ENCODE measurements around the gene SLC35A5.
"Not testable (repeated sequence)": the region's sequence is repeated elsewhere in the genome, so short reads cannot be mapped to it uniquely, and the experiment has no call there.

Gene SLC35A5

DNA sequence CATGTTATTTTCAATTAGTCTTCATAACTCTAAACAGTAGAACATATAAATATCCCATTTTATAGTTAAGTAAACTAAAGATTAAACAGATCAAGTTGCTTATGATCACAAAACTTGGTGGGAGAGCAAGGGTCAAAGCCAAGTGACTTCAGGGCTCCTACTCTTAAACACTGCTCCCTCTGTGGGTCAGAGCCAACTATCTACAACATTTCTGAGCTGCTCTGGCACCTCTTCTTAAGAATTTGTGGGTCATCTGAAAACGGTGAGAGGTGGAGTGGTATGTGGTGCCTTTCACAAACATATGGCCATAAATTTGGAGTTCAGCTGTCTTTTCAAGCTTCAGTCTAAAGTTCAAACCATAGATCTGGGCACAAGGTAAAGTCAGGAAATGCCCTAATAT is 11.0 kb upstream of the SLC35A5 start:
- Histone ChIP-seq H3K9me3 (ENCODE audit: insufficient read depth, low read depth, low read length) (no peaks in the 10 kb centered on the region), H3K27ac (ENCODE audit: low read depth, low read length) (no peak overlapping the region), H3K4me3 (ENCODE audit: low read length) (no peak overlapping the region), H3K4me1 (ENCODE audit: insufficient read depth, low read length) (no peaks in the 10 kb centered on the region), H3K9ac (ENCODE audit: low read depth, low read length) (no peak overlapping the region), H3K27me3 (ENCODE audit: insufficient read depth, low read length) (no peaks in the 10 kb centered on the region), H3K36me3 (ENCODE audit: insufficient read depth, low read length) (peaks cover 51% of the 10 kb centered on the region)
- WGBS, result 68% methylated on average over 1 of the region's 1 CpG

GRCh38 chr3:112555535-112556170 is 6.2 kb upstream of the SLC35A5 start:
- WGBS, result 100% methylated on average over 1 of the region's 1 CpG
- Histone ChIP-seq H3K27ac (ENCODE audit: low read depth, low read length) (no peak overlapping the region), H3K27me3 (ENCODE audit: insufficient read depth, low read length) (no peaks in the 10 kb centered on the region), H3K9me3 (ENCODE audit: insufficient read depth, low read depth, low read length) (no peaks in the 10 kb centered on the region), H3K4me1 (ENCODE audit: insufficient read depth, low read length) (peaks cover 13% of the 10 kb centered on the region), H3K36me3 (ENCODE audit: insufficient read depth, low read length) (peaks cover 25% of the 10 kb centered on the region), H3K4me3 (ENCODE audit: low read length) (no peak overlapping the region), H3K9ac (ENCODE audit: low read depth, low read length) (no peak overlapping the region)

GRCh38 chr3:112557976-112558375 is 3.9 kb upstream of the SLC35A5 start:
- Histone ChIP-seq H3K4me1 (ENCODE audit: insufficient read depth, low read length) (peaks cover 14% of the 10 kb centered on the region), H3K9me3 (ENCODE audit: insufficient read depth, low read depth, low read length) (no peaks in the 10 kb centered on the region), H3K27ac (ENCODE audit: low read depth, low read length) (no peak overlapping the region), H3K9ac (ENCODE audit: low read depth, low read length) (no peak overlapping the region), H3K27me3 (ENCODE audit: insufficient read depth, low read length) (no peaks in the 10 kb centered on the region), H3K4me3 (ENCODE audit: low read length) (no peak overlapping the region), H3K36me3 (ENCODE audit: insufficient read depth, low read length) (peaks cover 21% of the 10 kb centered on the region)
- no CpG with 5 or more reads among the region's 1 CpG for WGBS

- H3K4me3 ChIP-seq (ENCODE audit: low read length), result peak overlapping the region; percentile 83
- WGBS, result 0% methylated on average over 1 of the region's 2 CpGs
- H3K9me3 ChIP-seq (ENCODE audit: insufficient read depth, low read depth, low read length), result no peaks in the 10 kb centered on the region
- H3K27ac ChIP-seq (ENCODE audit: low read depth, low read length), result no peak overlapping the region
- no peaks in the 10 kb centered on the region for H3K27me3 ChIP-seq (ENCODE audit: insufficient read depth, low read length)
- H3K4me1 ChIP-seq (ENCODE audit: insufficient read depth, low read length), result peaks cover 31% of the 10 kb centered on the region
- H3K36me3 ChIP-seq (ENCODE audit: insufficient read depth, low read length), result peaks cover 11% of the 10 kb centered on the region
- H3K9ac ChIP-seq (ENCODE audit: low read depth, low read length), result peak overlapping the region; percentile 88
Observed at GRCh38 chr3:112560307-112560706, 1.5 kb upstream of the SLC35A5 start.

- Histone ChIP-seq H3K27me3 (ENCODE audit: insufficient read depth, low read length) (no peaks in the 10 kb centered on the region), H3K36me3 (ENCODE audit: insufficient read depth, low read length) (peaks cover 9% of the 10 kb centered on the region), H3K4me3 (ENCODE audit: low read length) (peak overlapping the region; percentile 83), H3K9ac (ENCODE audit: low read depth, low read length) (peak overlapping the region; percentile 88), H3K9me3 (ENCODE audit: insufficient read depth, low read depth, low read length) (no peaks in the 10 kb centered on the region), H3K4me1 (ENCODE audit: insufficient read depth, low read length) (peaks cover 33% of the 10 kb centered on the region), H3K27ac (ENCODE audit: low read depth, low read length) (peak overlapping the region; percentile 98; the same call in 1 of the 2 replicates)
- under 1% methylated on average over 29 of the region's 29 CpGs for WGBS
Observed at GRCh38 chr3:112560721-112561483, 943 bp upstream of the SLC35A5 start.

- Histone ChIP-seq H3K27ac (ENCODE audit: low read depth, low read length) (peak overlapping the region; percentile 98), H3K4me1 (ENCODE audit: insufficient read depth, low read length) (peaks cover 33% of the 10 kb centered on the region), H3K4me3 (ENCODE audit: low read length) (peak overlapping the region; percentile 83), H3K36me3 (ENCODE audit: insufficient read depth, low read length) (peaks cover 10% of the 10 kb centered on the region), H3K27me3 (ENCODE audit: insufficient read depth, low read length) (no peaks in the 10 kb centered on the region), H3K9ac (ENCODE audit: low read depth, low read length) (peak overlapping the region; percentile 88), H3K9me3 (ENCODE audit: insufficient read depth, low read depth, low read length) (no peaks in the 10 kb centered on the region)
- under 1% methylated on average over 29 of the region's 29 CpGs for WGBS
Observed at GRCh38 chr3:112561484-112561733, 436 bp upstream of the SLC35A5 start.

DNA sequence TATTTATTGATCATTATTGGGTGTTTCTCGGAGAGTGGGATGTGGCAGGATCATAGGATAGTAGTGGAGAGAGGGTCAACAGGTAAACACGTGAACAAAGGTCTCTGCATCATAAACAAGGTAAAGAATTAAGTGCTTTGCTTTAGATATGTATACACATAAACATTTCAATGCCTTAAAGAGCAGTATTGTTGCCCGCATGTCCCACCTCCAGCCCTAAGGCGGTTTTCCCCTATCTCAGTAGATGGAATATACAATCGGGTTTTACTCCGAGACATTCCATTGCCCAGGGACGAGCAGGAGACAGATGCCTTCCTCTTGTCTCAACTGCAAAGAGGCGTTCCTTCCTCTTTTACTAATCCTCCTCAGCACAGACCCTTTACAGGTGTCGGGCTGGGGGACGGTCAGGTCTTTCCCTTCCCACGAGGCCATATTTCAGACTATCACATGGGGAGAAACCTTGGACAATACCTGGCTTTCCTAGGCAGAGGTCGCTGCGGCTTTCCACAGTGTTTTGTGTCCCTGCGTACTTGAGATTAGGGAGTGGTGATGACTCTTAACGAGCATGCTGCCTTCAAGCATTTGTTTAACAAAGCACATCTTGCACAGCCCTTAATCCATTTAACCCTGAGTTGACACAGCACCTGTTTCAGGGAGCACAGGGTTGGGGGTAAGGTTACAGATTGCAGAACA is 2.5 kb downstream of the SLC35A5 start:
- not testable (repeated sequence) for H3K9me3 ChIP-seq (ENCODE audit: insufficient read depth, low read depth, low read length); H3K27me3 ChIP-seq (ENCODE audit: insufficient read depth, low read length)
- H3K9ac ChIP-seq (ENCODE audit: low read depth, low read length), result peak overlapping the region; percentile 60
- H3K36me3 ChIP-seq (ENCODE audit: insufficient read depth, low read length), result peaks cover 26% of the 10 kb centered on the region
- WGBS, result 28% methylated on average over 11 of the region's 15 CpGs
- peak overlapping the region; percentile 72; the same call in 1 of the 2 replicates for H3K27ac ChIP-seq (ENCODE audit: low read depth, low read length)
- peak overlapping the region; percentile 83 for H3K4me3 ChIP-seq (ENCODE audit: low read length)
- peaks cover 30% of the 10 kb centered on the region for H3K4me1 ChIP-seq (ENCODE audit: insufficient read depth, low read length)

DNA sequence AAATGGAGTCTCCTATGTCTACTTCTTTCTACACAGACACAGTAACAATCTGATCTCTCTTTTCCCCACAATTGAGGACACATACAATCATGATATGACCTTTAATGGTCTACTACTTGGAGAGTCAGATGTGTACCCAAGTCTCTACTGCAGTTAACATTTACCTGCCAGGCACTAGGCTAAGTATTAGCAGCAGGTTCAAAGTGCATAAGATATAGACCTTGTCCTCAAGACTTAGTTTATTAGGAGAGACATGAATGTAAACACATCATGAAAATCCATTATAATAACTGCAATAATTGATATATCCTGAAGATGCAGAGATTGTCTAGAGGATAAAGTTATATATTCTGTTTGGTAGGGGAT is 3.1 kb downstream of the SLC35A5 start:
- peaks cover 26% of the 10 kb centered on the region for H3K4me1 ChIP-seq (ENCODE audit: insufficient read depth, low read length)
- H3K27ac ChIP-seq (ENCODE audit: low read depth, low read length), result peak overlapping the region; percentile 15; the same call in 1 of the 2 replicates

GRCh38 chr3:112568642-112569041 is 6.8 kb downstream of the SLC35A5 start:
- Histone ChIP-seq H3K9me3 (ENCODE audit: insufficient read depth, low read depth, low read length) (no peaks in the 10 kb centered on the region), H3K4me1 (ENCODE audit: insufficient read depth, low read length) (peaks cover 12% of the 10 kb centered on the region), H3K9ac (ENCODE audit: low read depth, low read length) (no peak overlapping the region), H3K27ac (ENCODE audit: low read depth, low read length) (no peak overlapping the region), H3K27me3 (ENCODE audit: insufficient read depth, low read length) (no peaks in the 10 kb centered on the region), H3K36me3 (ENCODE audit: insufficient read depth, low read length) (peaks cover 62% of the 10 kb centered on the region), H3K4me3 (ENCODE audit: low read length) (no peak overlapping the region)
- 99% methylated on average over 2 of the region's 2 CpGs for WGBS

More for the DNA sequence above, 3.1 kb downstream of the SLC35A5 start:
- H3K9ac ChIP-seq (ENCODE audit: low read depth, low read length), result peak overlapping the region; percentile 56
- H3K4me3 ChIP-seq (ENCODE audit: low read length), result peak overlapping the region; percentile 36; the same call in 1 of the 2 replicates
- peaks cover 32% of the 10 kb centered on the region for H3K36me3 ChIP-seq (ENCODE audit: insufficient read depth, low read length)
- no peaks in the 10 kb centered on the region for H3K27me3 ChIP-seq (ENCODE audit: insufficient read depth, low read length)
- H3K9me3 ChIP-seq (ENCODE audit: insufficient read depth, low read depth, low read length), result no peaks in the 10 kb centered on the region

DNA sequence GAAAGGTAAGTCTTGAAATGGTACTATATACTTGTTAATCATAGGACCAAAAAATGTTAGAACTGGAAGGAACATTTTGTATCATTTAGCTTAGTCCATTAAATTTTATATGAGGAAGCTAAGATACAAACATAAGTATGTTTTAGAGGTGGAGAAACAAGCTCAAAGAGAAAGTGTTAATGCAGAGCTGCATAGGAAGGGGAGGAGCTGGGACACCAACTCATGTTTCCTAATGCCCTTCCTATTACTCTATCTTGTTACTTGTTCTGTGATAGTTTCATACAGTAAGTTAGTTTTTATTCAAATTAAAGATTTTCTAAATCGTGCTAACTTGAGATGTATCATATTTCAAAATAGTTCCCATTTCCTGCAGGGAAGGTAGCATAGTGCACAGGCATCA is 7.4 kb downstream of the SLC35A5 start:
- peaks cover 68% of the 10 kb centered on the region for H3K36me3 ChIP-seq (ENCODE audit: insufficient read depth, low read length)
- H3K9me3 ChIP-seq (ENCODE audit: insufficient read depth, low read depth, low read length), result no peaks in the 10 kb centered on the region
- no peak overlapping the region for H3K9ac ChIP-seq (ENCODE audit: low read depth, low read length)
- no peaks in the 10 kb centered on the region for H3K27me3 ChIP-seq (ENCODE audit: insufficient read depth, low read length)
- H3K4me3 ChIP-seq (ENCODE audit: low read length), result no peak overlapping the region
- H3K4me1 ChIP-seq (ENCODE audit: insufficient read depth, low read length), result peaks cover 7% of the 10 kb centered on the region
- H3K27ac ChIP-seq (ENCODE audit: low read depth, low read length), result no peak overlapping the region
- 86% methylated on average over 1 of the region's 1 CpG for WGBS

- WGBS, result 98% methylated on average over 1 of the region's 1 CpG
- H3K4me1 ChIP-seq (ENCODE audit: insufficient read depth, low read length), result no peaks in the 10 kb centered on the region
- H3K9me3 ChIP-seq (ENCODE audit: insufficient read depth, low read depth, low read length), result no peaks in the 10 kb centered on the region
- H3K36me3 ChIP-seq (ENCODE audit: insufficient read depth, low read length), result peaks cover 85% of the 10 kb centered on the region
- H3K27me3 ChIP-seq (ENCODE audit: insufficient read depth, low read length), result no peaks in the 10 kb centered on the region
- H3K4me3 ChIP-seq (ENCODE audit: low read length), result no peak overlapping the region
- no peak overlapping the region for H3K9ac ChIP-seq (ENCODE audit: low read depth, low read length)
- H3K27ac ChIP-seq (ENCODE audit: low read depth, low read length), result no peak overlapping the region
Observed at GRCh38 chr3:112572701-112573100, 10.9 kb downstream of the SLC35A5 start.
